ENCODE measurements around the gene GJD2. TPM values are rescaled to one million over a fixed set of nuclear protein-coding genes. Genes with fewer than 3 reads are reported as not detected.

Gene GJD2
- total RNA-seq, 6 donors from 2014 or later, result not detected

- no peaks in the 10 kb centered on the region for H3K36me3 ChIP-seq
- H3K27ac ChIP-seq, result no peak overlapping the region
- H3K4me3 ChIP-seq, result no peak overlapping the region
- ATAC-seq (ENCODE audit: low FRiP score in 2 of 2), result no peak
- peaks cover 0 to 20% (median 11%) of the 10 kb centered on the region in 4 donors for H3K27me3 ChIP-seq
- peaks cover 0 to 11% (median 7%) of the 10 kb centered on the region in 4 donors for H3K4me1 ChIP-seq
- no peaks in the 10 kb centered on the region for H3K9me3 ChIP-seq
- 5 to 10% methylated on average over 11 of the region's 11 CpGs for WGBS, 2 donors
- no peak for DNase-seq
- no peak for TF ChIP-seq POLR2A (IDR thresholded peaks at IDR 0.05)
- no peak for TF ChIP-seq CTCF (IDR thresholded peaks at IDR 0.05)
- TF ChIP-seq POLR2AphosphoS5 (IDR thresholded peaks at IDR 0.05), result no peak
- TF ChIP-seq EP300 (IDR thresholded peaks at IDR 0.05), result no peak
These were observed 598 bp upstream of the GJD2 start for GRCh38 chr15:34755419-34755773.

DNA sequence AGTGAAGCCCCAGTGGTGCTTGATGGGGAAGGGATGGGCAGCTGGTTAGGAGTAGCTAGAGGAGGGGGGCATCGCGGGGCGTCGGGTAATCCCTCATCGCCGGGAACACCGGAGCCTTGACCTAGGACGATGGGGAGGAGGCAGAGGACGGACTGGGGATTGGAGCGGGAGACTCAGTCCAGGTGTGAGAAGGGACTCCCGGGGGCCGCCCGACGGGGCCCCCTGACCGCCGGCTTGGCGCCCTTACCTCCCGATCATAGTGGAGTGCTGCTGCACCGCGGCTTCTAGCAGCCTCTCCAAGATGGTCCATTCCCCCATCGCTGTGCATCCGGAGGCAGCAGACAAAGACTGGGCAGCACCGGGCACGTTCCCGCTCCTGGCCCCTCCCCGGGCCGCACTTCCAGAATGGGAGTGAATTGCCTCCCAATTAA lies 612 bp downstream of the GJD2 start:
- WGBS, 2 donors, result 8 to 11% methylated on average over 13 to 27 of the region's 27 CpGs
- Histone ChIP-seq H3K36me3 (no peaks in the 10 kb centered on the region), H3K4me3 (no peak overlapping the region), H3K4me1 (peaks cover 0 to 11% (median 7%) of the 10 kb centered on the region in 4 donors), H3K27me3 (peaks cover 0 to 20% (median 11%) of the 10 kb centered on the region in 4 donors), H3K27ac (no peak overlapping the region), H3K9me3 (no peaks in the 10 kb centered on the region)
- ATAC-seq (ENCODE audit: low FRiP score in 2 of 2) (peak in 1 of 2 donors; percentile 31), DNase-seq (peak in 1 of 2 donors; percentile 66)
- TF ChIP-seq POLR2AphosphoS5 (IDR thresholded peaks at IDR 0.05) (no peak), EP300 (IDR thresholded peaks at IDR 0.05) (no peak), CTCF (IDR thresholded peaks at IDR 0.05) (no peak), POLR2A (IDR thresholded peaks at IDR 0.05) (no peak)

GRCh38 chr15:34753236-34753894 lies 1.4 kb downstream of the GJD2 start:
- WGBS, 2 donors, result 22 to 39% methylated on average over 10 to 11 of the region's 11 CpGs
- DNase-seq (no peak), ATAC-seq (ENCODE audit: low FRiP score in 2 of 2) (no peak)
- Histone ChIP-seq H3K27me3 (peaks cover 0 to 20% (median 11%) of the 10 kb centered on the region in 4 donors), H3K9me3 (no peaks in the 10 kb centered on the region), H3K36me3 (no peaks in the 10 kb centered on the region), H3K4me1 (peaks cover 0 to 11% (median 7%) of the 10 kb centered on the region in 4 donors), H3K27ac (no peak overlapping the region), H3K4me3 (no peak overlapping the region)
- TF ChIP-seq CTCF (IDR thresholded peaks at IDR 0.05) (no peak), POLR2AphosphoS5 (IDR thresholded peaks at IDR 0.05) (no peak), EP300 (IDR thresholded peaks at IDR 0.05) (no peak), POLR2A (IDR thresholded peaks at IDR 0.05) (no peak)

GRCh38 chr15:34749691-34750090 lies 5.1 kb downstream of the GJD2 start:
- 70 to 79% methylated on average over 4 of the region's 4 CpGs for WGBS, 2 donors
- no peaks in the 10 kb centered on the region for H3K9me3 ChIP-seq
- no peak overlapping the region for H3K27ac ChIP-seq
- H3K36me3 ChIP-seq, result no peaks in the 10 kb centered on the region
- H3K4me1 ChIP-seq, result peaks cover 0 to 5% (median 4%) of the 10 kb centered on the region in 4 donors
- TF ChIP-seq POLR2A (IDR thresholded peaks at IDR 0.05) (no peak), CTCF (IDR thresholded peaks at IDR 0.05) (no peak)
- ATAC-seq (ENCODE audit: low FRiP score in 2 of 2) (no peak), DNase-seq (no peak)
- H3K4me3 ChIP-seq, result no peak overlapping the region
- H3K27me3 ChIP-seq, result peaks cover 0 to 9% (median 4%) of the 10 kb centered on the region in 4 donors

- TF ChIP-seq CTCF (IDR thresholded peaks at IDR 0.05), result no peak
- no peak for TF ChIP-seq POLR2A (IDR thresholded peaks at IDR 0.05)
- TF ChIP-seq POLR2AphosphoS5 (IDR thresholded peaks at IDR 0.05), result no peak
- no peak for TF ChIP-seq EP300 (IDR thresholded peaks at IDR 0.05)
- H3K9me3 ChIP-seq, result no peaks in the 10 kb centered on the region
- H3K27ac ChIP-seq, result no peak overlapping the region
- no peaks in the 10 kb centered on the region for H3K27me3 ChIP-seq
- H3K4me1 ChIP-seq, result no peaks in the 10 kb centered on the region
- WGBS, 2 donors, result 93 to 97% methylated on average over 2 of the region's 2 CpGs
- no peaks in the 10 kb centered on the region for H3K36me3 ChIP-seq
- no peak for ATAC-seq (ENCODE audit: low FRiP score in 2 of 2)
- no peak overlapping the region for H3K4me3 ChIP-seq
- DNase-seq, result no peak
These were observed 15.5 kb downstream of the GJD2 start for GRCh38 chr15:34739346-34739745.

Measured in upper lobe of left lung (tissue), 6 donors.